Cardiac fibroblast (primary cell): ENCODE data around the gene MTHFSD.

Experiments used
- DNase-seq, 2 donors: peaks; one replicate each; pipeline versions ENCODE4 v3.0.0 to v3.0.0-alpha.2; 2010; ENCODE audit warnings: low read depth in 2 of 2
- H3K4me3 ChIP-seq, 2 donors: replicated peaks in 1 of 2; 1 replicate in 1 of 2; 2 replicates in 1 of 2; pipeline ENCODE4 v1.5.1; 2011; ENCODE audit warnings: low read depth in 2 of 2, low read length in 2 of 2, mild to moderate bottlenecking in 2 of 2, moderate library complexity in 1 of 2
- TF ChIP-seq, protein P1 (sequence below): IDR thresholded peaks from one replicate; pipeline ENCODE4 v1.5.1; 2011; ENCODE audit warnings: low read depth, mild to moderate bottlenecking, low read length, inconsistent platforms

Gene MTHFSD

DNA sequence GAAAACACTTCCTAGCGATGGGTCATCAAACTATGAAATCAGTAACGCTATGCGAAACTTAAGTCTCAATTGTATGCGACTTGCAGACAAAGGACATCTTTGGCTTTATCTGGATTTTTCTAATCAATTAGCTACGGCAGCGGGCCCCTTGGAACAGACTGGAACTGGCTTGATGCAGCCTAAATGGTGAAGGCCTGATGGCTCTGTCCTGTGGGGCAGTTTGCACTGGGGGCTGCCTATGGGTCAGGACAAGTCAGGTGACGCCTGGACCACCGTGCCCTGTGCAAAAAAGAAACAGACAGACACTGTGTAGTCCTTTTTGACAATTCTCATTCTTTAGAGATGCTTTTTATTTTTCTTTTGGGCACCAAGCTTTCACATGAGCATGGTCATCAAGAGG, 22.0 kb downstream of the MTHFSD start:
- DNase-seq, result no peak
- TF ChIP-seq, protein P1, sequence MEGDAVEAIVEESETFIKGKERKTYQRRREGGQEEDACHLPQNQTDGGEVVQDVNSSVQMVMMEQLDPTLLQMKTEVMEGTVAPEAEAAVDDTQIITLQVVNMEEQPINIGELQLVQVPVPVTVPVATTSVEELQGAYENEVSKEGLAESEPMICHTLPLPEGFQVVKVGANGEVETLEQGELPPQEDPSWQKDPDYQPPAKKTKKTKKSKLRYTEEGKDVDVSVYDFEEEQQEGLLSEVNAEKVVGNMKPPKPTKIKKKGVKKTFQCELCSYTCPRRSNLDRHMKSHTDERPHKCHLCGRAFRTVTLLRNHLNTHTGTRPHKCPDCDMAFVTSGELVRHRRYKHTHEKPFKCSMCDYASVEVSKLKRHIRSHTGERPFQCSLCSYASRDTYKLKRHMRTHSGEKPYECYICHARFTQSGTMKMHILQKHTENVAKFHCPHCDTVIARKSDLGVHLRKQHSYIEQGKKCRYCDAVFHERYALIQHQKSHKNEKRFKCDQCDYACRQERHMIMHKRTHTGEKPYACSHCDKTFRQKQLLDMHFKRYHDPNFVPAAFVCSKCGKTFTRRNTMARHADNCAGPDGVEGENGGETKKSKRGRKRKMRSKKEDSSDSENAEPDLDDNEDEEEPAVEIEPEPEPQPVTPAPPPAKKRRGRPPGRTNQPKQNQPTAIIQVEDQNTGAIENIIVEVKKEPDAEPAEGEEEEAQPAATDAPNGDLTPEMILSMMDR, result no peak
- no peak overlapping the region for H3K4me3 ChIP-seq

DNA sequence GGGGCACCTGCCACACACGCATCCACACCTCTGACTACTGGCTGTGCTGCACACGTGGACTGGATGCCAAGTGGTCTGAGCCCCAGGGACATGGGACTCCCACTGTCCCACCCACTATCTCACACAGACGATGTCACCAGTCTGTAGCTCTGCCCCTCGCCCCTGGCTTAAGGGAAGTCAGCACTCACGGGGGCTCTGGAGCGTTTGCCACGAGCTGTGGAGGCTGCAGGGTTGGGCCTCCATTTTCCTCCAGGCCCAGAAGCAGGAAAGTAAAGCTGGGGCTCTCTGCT, 22.6 kb downstream of the MTHFSD start:
- TF ChIP-seq, protein P1, result no peak
- H3K4me3 ChIP-seq, result no peak overlapping the region
- no peak for DNase-seq

DNA sequence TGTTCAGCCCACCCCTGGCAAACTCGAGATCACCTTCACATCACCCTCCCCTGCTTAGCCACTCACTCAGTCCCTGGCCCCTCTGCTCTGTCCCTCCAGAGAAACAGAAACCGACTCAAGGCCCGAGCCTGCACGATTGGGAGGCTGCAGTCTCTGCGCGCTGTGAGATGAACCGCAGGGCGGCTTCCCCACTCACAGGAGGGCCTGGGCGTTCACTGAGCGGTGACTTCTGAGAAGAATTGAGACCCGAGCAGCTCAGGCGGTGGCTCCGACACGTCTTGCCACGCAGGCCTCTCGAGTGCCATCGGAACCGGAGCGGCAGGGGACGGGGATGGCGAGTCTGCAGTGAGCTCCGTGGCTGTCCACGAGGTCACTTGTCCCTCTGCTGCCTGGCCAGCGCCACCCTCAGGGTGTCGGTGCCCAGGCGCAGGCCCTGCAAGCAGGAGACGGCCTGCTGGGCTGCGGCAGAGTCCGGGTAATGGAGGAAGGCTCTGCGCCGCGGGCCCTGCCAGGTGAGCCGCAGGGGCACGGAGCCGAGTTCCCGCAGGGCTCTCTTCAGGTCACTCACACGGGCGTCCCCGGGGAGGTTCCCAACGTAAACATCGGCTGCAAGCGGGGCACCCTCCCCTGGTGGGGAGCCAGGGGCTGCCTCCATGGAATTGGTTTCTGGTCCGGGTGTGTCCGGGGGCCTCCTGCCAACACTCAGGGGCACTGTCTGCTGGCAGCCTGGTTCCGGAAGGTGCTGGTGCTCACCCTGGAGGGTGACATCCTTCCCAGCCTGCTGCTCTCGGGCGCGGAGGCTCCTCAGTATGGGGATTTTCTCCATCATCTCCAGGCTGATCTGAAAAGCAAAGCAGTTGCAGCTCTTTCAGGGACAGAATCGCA, 23.2 kb downstream of the MTHFSD start:
- H3K4me3 ChIP-seq, result no peak overlapping the region
- TF ChIP-seq, protein P1, result no peak
- DNase-seq, result no peak

DNA sequence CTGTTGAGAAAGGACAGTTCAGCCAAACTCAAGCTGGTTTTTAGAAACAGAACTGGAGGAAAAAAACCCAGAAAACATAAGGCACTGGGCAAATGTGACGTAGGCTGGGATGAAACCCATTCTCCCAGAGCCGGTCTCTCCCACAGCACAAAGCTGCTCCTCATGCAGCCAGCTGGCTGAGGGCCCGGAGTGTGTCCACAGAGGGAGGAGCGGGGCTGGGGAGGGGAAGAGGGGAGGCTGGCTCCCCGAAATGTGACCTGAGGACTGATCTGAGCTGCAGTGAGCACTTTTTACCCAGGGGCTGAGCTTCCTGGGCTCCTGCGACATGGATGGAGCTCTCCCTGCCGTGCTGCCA, 23.9 kb downstream of the MTHFSD start:
- TF ChIP-seq, protein P1, result no peak
- H3K4me3 ChIP-seq, result no peak overlapping the region
- peak in 1 of 2 donors; percentile 47 for DNase-seq

DNA sequence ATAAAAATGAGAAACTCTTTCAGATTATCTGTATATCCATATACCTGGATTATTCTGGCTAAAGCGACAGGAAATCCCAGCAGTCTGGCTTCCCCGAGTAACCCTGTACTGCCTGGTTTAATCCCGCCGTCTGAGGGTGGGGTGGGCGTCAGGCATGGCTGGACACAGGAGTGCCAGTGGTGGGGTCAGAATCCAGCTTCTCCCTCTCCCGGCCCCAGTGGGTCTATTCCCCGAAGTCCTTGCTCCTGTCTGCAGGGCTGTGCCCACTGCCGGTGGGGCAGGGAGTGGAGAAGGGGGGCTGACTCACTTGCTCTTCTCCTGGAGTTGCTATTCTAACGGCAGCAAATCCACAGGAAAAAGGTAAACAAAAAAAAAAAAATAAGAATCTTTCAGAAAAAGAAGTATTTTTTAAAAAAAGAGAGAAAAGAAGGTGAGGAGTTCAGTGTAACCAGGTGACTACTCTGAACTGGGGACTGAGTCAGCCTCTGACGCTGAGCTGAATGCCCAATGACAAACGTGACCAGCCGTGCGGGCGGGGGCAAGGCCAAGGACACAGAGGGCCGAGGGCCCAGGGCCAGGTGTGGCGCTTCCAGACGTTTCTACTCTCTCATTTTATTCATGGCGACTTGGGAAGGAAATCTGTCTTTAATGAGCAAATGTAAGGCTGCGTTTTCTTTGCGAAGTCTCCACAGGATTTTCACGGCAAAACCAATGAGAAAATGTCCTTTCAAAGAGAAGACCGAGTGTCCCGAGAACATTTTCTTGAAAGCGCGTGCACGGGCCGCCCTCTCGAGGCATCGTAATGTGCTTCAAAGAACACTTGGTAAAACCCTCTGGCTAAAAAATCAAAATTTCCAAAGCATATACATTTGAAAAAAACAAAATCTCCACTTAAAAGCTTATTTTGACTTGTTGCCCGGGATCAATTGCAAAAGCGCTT, 24.5 kb downstream of the MTHFSD start:
- TF ChIP-seq, protein P1, result no peak
- H3K4me3 ChIP-seq, result no peak overlapping the region
- DNase-seq, result no peak

DNA sequence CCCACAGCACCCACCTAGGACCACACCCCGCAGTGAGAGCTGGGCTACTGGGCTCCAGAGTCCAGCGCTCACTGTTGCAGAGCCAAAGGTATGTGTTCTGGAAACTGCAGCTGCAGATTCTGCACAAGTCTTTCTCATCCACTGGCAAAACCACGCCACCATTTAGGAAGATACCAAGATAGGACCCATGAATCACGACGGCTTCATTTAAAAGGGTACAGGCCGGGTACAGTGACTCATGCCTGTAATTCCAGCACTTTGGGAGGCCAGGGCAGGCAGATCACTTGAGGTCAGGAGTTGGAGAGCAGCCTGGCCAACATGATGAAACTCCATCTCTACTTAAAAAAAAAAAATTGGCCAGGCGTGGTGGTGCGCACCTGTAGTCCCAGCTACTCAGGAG, 25.9 kb downstream of the MTHFSD start:
- peak; percentile 18 to 23 for DNase-seq
- no peak overlapping the region for H3K4me3 ChIP-seq
- TF ChIP-seq, protein P1, result no peak
